NCI-H524 treated with DMSO at 0.1 percent for 48 hours (cell line): Measurements from ENCODE around the gene PDIA4.
"Not testable (repeated sequence)": the region's sequence is repeated elsewhere in the genome, so short reads cannot be mapped to it uniquely, and the experiment has no call there.

Source experiments
- DNase-seq: peaks from one replicate; lab custom pipeline; 2025; lab: John Stamatoyannopoulos, UW

PDIA4 gene

GRCh38 chr7:149036676-149037075, 8.4 kb upstream of the PDIA4 start:
- DNase-seq: no peak

DNA sequence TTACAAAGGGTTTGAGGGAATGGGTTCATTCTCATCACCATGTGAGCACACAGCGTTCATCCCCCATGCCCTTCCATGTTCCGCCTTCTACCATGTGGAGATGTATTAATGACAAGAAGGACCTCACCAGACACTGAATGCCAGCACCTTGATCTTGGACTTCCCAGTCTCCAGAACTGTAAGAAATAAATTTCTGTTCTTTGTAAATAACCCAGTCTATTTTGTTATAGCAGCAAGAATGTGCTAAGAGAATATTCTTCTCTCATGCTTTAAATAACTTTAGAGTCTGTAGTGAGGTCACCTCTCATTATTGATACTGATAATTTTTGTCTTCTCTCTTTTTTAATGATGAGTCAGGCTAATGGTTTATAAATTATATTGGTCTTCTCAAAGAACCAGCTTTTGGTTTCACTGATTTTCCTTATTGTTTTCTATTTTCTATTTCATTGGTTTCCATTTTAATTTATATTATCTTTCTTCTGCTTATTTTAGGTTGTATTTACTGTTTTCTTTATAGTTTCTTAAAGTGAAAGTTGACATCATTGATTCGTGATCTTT, 3.1 kb upstream of the PDIA4 start:
- DNase-seq: no peak

GRCh38 chr7:149030439-149030838, 2.1 kb upstream of the PDIA4 start:
- DNase-seq: not testable (repeated sequence)

DNA sequence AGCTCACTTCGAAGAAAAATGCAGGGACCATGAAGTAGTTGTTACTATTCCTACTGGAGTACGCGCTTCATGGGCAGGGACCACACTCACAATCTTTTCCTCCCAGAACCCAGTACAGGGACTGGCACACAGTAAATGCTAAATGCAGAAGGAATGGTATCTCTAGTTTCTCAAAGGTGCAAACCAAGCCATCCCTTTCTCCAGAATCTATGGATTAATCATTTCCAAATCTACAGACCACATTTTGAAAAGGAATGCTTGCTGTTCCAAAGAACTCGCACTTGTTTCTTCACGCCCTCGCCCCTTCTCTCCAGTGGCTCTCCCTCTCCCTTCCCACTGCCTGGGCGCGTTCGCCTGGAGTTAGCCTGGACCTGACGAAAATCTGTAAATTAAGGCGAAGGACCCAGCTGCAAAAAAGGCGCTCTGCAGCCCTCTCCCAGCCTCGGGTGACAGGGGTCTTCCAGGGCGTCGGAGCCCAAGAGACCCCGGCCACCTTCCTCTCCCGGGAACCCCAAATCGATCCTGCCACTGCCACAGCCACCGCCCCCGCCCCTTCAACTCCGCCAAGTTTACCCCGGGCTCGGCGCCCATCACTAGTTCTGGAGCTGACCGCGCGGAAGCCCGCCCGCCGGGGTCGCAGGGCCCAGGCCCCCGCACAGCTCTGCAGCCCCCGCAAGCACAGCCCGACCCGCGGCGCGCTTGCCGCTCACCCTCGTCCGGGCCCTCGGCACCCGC, 527 bp downstream of the PDIA4 start:
- DNase-seq: no peak

DNA sequence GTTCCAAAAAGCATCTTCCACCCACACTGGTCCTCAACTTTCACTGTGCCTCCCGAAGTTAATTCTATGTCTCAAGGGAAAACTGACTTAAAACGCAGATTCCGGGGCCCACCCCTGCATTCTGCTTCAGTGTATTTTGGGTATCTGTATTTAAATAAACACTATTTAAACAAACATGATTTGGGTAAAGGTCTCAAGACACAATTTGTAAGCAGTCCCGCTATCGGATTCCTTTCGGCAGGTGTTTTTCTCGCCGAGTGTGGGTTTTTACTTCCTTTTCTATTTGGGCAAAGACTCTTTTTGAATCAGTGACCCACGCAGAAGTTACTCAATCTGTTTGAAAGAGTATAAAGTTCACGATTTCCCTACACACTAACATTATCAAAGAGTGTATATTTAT, 1.2 kb downstream of the PDIA4 start:
- DNase-seq: no peak

DNA sequence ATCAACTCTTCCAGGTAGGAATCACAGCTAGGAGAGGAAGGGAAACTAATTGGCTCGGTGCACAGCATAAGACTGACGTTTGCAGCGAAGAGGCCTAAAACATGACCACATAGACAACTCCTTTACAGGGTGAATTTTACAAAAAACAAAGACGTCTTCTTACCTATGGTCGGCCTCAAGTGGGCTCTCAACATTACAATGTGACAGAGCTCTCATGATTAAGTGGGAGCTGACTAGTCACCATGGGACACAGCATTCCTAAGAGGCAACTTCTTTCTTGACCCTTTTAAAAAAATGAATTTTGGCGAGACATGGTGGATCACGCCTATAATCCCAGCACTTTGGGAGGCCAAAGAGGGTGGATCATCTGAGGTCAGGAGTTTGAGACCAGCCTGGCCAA, 4.6 kb downstream of the PDIA4 start:
- DNase-seq: no peak

GRCh38 chr7:149022756-149023360, 5.4 kb downstream of the PDIA4 start:
- DNase-seq: no peak

- DNase-seq: no peak
These were observed 6.6 kb downstream of the PDIA4 start for GRCh38 chr7:149021725-149022062.

DNA sequence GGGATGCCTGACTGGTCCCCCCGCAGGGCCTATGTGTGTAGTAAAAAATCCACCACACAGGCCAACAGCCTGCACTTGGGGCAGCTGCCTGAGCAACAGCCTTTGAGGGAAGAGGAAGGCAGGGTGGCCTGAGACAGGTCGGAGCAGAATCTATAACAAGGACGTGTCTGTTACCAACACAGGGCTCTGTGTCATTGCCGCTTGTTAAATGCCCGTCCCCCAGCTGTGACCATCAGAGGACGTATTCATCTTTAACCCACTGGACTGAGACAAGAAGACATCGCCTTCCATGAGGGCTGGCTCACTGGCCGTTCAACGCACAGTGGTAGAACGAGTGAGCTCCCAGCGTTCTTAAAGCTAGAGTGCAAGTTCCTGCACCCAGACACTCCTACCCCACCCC, 7.8 kb downstream of the PDIA4 start:
- no peak for DNase-seq

GRCh38 chr7:149016876-149017275, 11.4 kb downstream of the PDIA4 start:
- no peak for DNase-seq

GRCh38 chr7:149014309-149014708, 14.0 kb downstream of the PDIA4 start:
- DNase-seq: no peak

- DNase-seq: no peak
These were observed 14.4 kb downstream of the PDIA4 start for GRCh38 chr7:149013876-149014275.

DNA sequence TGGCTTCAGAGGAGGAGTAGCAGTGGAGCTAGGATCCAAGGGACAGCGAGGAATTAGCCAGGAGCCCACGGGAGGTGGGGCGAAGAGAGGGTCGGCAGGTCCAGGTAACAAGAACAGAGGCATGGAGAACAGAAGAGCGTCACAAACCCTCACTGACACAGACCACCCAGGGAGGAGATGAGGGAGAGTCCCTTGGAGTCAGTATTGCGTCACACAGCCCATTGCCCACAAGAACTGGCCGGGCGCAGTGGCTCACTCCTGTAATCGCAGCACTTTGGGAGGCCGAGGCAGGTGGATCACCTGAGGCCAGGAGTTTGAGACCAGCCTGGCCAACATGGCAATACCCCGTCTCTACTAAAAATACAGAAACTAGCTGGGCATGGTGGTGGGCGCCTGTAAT, 15.6 kb downstream of the PDIA4 start:
- DNase-seq: not testable (repeated sequence)

GRCh38 chr7:149011491-149011890, 16.8 kb downstream of the PDIA4 start:
- no peak for DNase-seq

DNA sequence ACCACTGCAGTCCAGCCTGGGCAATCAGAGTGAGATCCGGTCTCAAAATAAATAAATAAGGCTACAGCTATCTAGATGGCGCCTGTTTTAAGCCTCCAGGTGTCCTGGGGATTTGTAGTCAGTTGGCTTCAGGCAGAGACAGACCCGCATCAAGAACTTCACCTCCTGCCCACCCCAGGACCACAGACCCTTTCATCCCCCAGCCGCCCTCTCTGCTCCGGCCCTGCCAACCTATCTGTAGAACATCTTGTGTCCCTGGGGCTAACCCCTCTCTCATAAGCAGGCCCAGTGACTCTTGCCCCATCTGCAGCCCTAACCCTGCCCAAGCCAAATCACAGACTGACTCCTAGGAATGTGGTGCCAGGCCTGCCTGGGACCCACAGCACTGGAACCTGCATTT, 17.9 kb downstream of the PDIA4 start:
- DNase-seq: no peak

DNA sequence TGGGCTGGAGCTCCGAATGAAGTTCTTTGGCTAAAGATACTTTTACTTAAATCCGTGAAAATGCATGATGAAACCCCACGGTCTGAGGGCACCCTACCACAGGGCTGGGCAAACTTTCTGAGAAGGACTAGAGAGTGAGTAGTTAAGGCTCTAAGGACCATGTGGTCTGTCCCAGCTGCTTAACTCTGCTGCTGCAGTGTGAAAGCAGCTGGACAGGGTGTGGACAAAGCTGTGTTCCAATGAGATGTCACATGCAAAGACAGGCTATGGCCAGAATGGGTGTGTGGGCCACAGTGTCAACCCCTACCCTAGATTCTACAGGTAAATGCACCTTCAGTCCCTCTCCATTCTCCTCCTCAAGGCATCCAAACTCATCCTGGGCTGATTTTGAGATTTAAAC, 18.8 kb downstream of the PDIA4 start:
- DNase-seq: no peak

DNA sequence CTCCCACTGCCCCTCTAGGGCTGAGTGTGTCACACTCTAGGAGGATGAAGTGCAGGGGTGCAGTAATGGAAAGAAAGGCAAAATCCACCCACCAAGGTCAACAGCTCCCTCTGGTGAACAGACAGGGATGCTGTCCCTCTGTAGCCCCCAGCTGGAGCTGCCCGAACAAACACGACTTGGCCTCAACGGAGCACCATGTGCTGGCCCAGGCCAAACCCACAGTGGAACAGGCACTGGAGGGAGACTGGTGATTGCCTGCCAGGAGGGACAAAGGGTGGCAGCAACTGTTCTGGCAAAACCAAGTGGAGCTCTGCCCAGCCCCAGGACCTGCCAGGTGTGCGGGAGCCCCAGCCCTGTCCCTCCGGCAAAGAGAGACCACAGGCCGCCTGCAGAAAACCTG, 20.7 kb downstream of the PDIA4 start:
- no peak for DNase-seq

DNA sequence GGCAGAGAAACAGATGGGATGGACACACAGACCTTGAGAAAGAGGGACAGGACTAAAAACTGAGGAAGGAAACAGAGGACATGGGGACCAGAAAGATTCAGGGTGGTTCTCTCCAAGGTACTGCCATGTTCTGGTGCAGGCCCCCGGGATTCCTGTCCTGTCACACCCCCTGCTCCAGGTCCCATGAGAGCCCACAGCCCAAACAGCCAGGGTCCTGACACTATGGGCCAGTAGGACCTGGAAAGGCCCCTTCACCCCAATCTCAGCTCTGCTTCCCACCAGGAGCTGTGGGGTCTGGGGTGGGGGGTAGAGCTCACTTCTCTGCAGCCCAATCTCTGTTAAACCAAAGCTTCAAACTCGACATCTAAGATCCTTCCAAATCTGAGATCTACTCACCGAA, 21.2 kb downstream of the PDIA4 start:
- DNase-seq: no peak

- DNase-seq: no peak
These were observed 22.0 kb downstream of the PDIA4 start for GRCh38 chr7:149006345-149006725.

- no peak for DNase-seq
These were observed 22.6 kb downstream of the PDIA4 start for GRCh38 chr7:149005427-149006344.

GRCh38 chr7:149004405-149005370, 23.6 kb downstream of the PDIA4 start:
- DNase-seq: no peak
